HG02759 (cell line): ENCODE results near the gene ORC4.

Experiments
- ATAC-seq: cut with Tn5 transposase; IDR thresholded peaks from one replicate; pipeline ENCODE4 v1.9.1; 2021; ENCODE audit warnings: mild to moderate bottlenecking, moderate library complexity; ENCODE audit not compliant: unreplicated experiment

The ORC4 gene

GRCh38 chr2:147937744-147938349, 82.7 kb downstream of the ORC4 start:
- ATAC-seq, result peak; percentile 64

DNA sequence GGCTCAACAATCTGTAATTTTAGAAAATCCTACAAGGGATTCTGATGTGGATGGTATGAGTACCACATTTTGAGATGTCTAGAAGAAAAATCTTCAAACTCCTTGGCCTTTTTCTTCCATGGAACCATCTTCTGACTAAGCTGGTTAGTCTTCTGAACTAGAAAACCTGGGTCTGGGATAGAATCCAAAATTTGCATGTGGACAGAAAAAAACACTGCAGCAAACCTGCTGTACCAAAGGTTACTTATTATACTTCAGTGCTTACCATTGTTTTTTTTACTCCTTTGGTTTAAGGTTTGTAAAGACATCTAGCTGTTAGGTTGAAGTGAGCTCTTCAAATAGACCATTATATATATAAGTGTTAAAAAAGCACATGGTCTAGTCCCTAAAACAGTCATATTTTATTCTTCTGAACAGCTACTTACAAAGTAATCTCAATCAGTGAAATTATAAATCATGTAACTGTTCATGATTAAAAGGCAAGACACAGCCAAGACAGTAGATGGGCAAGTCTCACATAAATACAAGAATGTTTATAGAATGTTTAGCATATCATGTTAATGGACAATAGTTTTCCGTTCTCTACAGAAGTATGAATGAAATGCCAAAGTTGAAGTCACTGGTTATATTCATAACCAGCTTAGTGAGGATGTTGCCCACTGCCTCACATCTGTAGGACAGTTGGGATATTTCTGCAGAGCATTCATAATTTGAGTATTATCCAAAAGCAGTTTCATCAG, 85.5 kb downstream of the ORC4 start:
- ATAC-seq, result no peak

DNA sequence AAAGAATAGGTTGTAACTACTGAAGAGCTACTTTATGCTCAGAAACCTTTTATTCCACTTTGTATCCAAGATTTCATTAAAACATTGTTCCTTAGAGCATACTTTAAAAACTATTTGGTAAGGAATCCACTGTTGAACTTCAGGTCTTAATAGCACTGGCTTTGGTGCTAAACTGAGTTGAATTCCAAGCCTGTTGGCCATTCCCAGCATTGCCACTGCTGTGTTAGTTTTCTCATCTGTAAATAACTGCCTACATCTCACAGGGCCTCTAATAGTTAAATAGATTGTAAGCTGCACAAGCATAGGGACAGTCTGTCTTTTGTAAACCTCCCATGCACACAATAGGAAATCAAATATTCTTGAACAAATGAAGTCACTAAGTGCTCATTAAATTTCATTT, 86.6 kb downstream of the ORC4 start:
- no peak for ATAC-seq

DNA sequence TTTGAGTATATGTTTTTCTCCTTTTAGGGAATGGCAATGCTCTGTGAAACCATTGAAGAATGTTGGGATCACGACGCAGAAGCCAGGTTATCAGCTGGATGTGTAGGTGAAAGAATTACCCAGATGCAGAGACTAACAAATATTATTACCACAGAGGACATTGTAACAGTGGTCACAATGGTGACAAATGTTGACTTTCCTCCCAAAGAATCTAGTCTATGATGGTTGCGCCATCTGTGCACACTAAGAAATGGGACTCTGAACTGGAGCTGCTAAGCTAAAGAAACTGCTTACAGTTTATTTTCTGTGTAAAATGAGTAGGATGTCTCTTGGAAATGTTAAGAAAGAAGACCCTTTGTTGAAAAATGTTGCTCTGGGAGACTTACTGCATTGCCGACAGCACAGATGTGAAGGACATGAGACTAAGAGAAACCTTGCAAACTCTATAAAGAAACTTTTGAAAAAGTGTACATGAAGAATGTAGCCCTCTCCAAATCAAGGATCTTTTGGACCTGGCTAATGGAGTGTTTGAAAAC, 93.4 kb downstream of the ORC4 start:
- no peak for ATAC-seq

- ATAC-seq, result no peak
These were observed 94.7 kb downstream of the ORC4 start for GRCh38 chr2:147925886-147926285.

DNA sequence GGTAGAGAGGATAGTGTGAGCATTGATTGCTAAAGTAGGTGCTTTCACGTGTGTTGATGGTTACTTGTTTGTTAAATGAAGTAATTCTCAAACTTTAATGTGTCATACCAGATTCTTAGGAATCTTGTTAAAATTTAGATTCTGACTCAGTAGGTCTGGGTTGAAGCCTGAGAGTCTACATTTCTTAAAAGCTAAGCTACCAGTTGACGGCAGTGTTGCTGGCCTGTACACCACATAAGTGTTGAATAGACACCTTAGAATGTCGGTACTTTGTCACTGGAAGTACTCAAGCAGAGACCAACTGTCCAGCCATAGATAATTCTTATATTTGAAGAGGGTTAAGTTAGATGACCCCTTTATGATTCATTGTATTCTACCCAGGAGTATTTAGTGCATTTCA, 95.9 kb downstream of the ORC4 start:
- ATAC-seq, result no peak

DNA sequence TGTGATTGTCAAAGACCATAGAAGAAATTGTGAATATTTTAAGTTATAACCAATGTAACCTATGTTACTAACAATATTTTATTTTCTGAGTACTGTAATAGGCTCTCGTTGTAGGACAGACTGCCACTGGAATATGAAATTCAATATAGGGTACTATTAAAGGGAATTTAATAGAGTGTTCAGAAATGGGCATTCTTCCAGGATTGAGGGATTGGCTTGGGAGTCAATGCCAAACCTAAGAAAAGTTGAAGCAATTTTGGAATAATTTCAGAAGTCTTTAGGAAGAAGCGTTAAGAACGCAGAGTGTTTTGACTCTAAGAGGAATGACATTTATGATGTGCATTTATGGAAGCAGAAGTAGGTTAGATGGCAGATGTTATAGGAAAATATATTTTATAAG, 96.7 kb downstream of the ORC4 start:
- ATAC-seq, result no peak

DNA sequence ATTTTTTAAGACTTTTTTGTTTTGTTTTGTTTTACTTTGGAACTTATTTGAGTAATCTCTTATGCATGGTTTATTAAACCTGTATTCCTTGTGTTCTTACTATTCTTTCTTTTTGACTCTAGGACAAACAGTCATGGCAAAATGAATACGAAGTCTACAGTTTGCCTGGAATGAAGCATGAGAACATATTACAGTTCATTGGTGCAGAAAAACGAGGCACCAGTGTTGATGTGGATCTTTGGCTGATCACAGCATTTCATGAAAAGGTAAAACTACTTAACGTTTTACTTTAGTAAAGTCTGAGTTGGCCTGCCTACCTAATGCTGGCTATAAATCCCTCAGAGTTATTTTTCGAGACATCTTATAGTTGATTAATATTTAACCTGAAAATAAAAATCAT, 103.4 kb downstream of the ORC4 start:
- ATAC-seq, result no peak

DNA sequence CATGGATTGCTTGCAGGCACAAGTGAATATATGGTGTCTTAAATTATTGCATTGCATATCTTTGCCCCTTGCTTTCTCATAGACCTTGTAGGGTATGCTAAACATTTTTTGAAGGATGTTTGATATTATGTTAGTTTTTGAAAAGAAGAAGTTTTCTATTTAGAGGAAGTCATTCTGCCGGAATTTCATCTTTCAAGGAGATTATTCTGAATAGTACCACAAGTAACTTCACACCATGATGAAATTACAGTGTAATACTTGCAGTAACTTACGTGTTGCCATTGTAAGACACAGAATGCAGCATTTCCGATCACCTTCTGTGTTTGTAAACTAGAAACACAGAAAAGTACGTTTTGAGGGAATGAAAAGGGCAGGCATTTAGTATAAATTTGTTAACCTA, 103.8 kb downstream of the ORC4 start:
- ATAC-seq, result no peak

DNA sequence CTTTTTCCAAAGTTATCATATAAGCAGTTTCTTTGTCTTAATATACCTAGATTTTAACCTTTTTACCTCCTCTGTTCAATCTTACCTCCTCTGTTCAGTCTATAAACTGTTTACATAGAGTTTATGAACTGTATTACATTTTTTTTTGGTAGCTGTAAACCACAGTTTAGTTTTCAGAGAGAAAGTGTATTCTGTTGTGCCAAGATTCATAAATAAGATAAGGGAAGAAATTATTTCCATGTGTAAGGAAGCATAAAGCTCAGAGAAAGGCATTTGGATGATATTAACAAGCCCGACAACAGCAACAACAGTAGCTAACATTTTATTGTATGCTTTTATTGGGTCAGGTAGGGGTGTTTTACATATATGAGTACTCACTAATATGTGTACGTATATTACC, 104.5 kb downstream of the ORC4 start:
- ATAC-seq, result no peak

- ATAC-seq, result no peak
These were observed 106.6 kb downstream of the ORC4 start for GRCh38 chr2:147913701-147914480.

DNA sequence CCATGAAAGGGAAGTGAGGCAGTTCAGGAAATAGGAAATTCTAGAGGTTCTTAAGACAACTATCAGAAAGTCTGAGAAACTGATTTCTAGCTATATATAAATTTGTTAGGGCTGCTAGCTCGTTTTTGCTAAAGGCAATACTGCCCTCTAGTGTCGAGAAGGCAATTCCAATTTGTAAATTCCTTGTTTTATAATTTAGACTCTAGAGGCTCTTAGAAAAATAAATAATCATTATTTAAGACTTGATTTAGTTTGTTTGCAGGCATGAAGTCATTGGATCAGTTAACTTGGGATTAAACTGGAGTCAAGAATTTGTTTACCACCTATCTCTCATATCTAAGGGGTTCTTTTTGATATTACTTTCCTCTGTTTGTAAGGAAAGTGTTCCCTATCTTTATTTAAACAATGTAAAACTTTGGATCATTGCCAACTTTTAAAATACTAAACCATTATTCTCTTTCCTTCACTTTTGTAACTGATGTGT, 109.5 kb downstream of the ORC4 start:
- peak; percentile 43 for ATAC-seq

DNA sequence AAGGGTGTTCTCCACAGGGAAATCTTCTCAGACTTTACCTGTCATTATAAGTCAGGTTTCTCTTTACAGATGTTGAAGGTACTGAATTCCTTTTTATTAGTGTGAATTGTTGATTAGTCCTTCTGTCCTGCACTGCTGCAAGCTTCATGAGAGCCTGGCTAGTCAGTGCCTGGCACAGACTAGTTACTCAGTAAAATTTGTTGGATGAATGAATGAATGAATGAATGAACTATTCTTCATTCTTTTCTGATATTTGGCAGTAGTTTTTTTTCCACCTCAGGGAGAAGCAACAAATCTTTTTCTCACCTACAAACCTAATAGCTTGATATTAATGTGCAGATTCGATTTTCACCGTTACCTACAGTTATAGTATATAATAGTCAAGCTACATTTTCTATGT, 111.4 kb downstream of the ORC4 start:
- no peak for ATAC-seq

DNA sequence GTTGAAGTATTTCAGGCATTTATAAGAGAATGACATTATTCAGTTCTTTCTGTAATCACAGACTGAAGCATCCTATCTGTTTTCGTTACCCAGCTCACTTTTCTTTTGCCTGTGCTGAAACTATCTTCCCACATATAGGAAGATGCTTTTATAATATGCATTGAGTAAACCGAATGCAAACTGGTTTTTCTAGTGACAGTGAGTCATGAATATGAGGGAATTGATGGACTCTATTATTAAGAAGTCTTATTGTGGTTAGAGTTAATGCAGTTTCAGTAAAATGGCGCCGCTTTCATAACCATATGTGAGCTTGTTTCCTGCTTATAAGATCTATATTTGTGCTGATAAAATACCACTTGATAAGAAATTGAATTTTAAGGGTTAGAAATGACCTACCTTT, 116.5 kb downstream of the ORC4 start:
- ATAC-seq, result no peak

GRCh38 chr2:147888680-147889079, 131.9 kb downstream of the ORC4 start:
- no peak for ATAC-seq

DNA sequence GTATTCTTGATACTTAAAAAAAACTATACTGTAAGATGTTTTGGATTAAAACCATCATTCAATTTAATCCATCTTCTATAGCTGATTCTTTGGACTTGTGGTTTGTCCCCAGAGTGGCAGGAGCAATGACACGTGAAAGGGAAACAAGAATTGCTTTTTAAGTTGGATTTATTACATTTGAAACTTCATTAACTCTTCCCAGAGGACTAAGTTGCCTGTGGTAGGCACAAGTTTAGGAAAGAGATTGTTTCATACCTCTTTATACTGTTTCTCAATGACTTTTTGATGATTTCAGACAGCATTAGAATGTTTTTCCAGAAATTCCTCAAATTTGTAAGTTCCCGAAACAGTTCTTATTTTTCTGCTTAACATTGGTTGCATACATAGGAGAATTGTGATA, 134.4 kb downstream of the ORC4 start:
- no peak for ATAC-seq

GRCh38 chr2:147884830-147885229, 135.7 kb downstream of the ORC4 start:
- no peak for ATAC-seq

- no peak for ATAC-seq
These were observed 137.9 kb downstream of the ORC4 start for GRCh38 chr2:147882631-147883030.
